GM12865 (cell line): Measurements from ENCODE around the gene TRAPPC10.

Experiments
- DNase-seq: peaks from one replicate; pipeline ENCODE4 v3.0.0; 2010; ENCODE audit warnings: low read depth
- H3K4me3 ChIP-seq: 2 replicates; pipeline ENCODE4 v1.5.1; 2011; ENCODE audit warnings: mild to moderate bottlenecking, low read depth, low read length, control low read depth
- CTCF ChIP-seq: IDR thresholded peaks from 2 replicates; pipeline ENCODE4 v1.5.1; 2011; ENCODE audit warnings: low read length, control low read depth, low read depth, inconsistent platforms; ENCODE audit not compliant: insufficient read depth; ENCODE audit errors: missing control alignments

TRAPPC10 gene

GRCh38 chr21:43982489-43983078 is 29.5 kb upstream of the TRAPPC10 start:
- TF ChIP-seq CTCF, result no peak
- no peak for DNase-seq
- H3K4me3 ChIP-seq, result no peak overlapping the region

- no peak for TF ChIP-seq CTCF
- no peak overlapping the region for H3K4me3 ChIP-seq
- no peak for DNase-seq
Measured at GRCh38 chr21:43983390-43983789, 28.7 kb upstream of the TRAPPC10 start.

- DNase-seq, result no peak
- no peak for TF ChIP-seq CTCF
- H3K4me3 ChIP-seq, result no peak overlapping the region
Measured at GRCh38 chr21:43983860-43984420, 28.2 kb upstream of the TRAPPC10 start.

- H3K4me3 ChIP-seq, result no peak overlapping the region
- no peak for TF ChIP-seq CTCF
- peak; percentile 22 for DNase-seq
Measured at GRCh38 chr21:43984905-43985689, 27.0 kb upstream of the TRAPPC10 start.

GRCh38 chr21:43985690-43986251 is 26.3 kb upstream of the TRAPPC10 start:
- no peak overlapping the region for H3K4me3 ChIP-seq
- no peak for DNase-seq
- no peak for TF ChIP-seq CTCF

GRCh38 chr21:43986544-43987451 is 25.3 kb upstream of the TRAPPC10 start:
- no peak for DNase-seq
- no peak overlapping the region for H3K4me3 ChIP-seq
- TF ChIP-seq CTCF, result no peak
